Activated naive CD8-positive, alpha-beta T cell (primary cell): Measurements from ENCODE around the gene GAPT.
"Not testable (repeated sequence)": the region's sequence is repeated elsewhere in the genome, so short reads cannot be mapped to it uniquely, and the experiment has no call there.

Experiments used
- H3K27ac Mint-ChIP-seq: one replicate; pipeline ENCODE4 v1.8.0; 2021; ENCODE audit warnings: mixed read lengths
- H3K27me3 Mint-ChIP-seq: one replicate; pipeline ENCODE4 v1.8.0; 2021; ENCODE audit warnings: mixed read lengths
- H3K36me3 Mint-ChIP-seq: one replicate; pipeline ENCODE4 v1.8.0; 2021; ENCODE audit warnings: mixed read lengths
- H3K4me1 Mint-ChIP-seq: one replicate; pipeline ENCODE4 v1.8.0; 2021; ENCODE audit warnings: low read depth, mixed read lengths
- H3K4me3 Mint-ChIP-seq: one replicate; pipeline ENCODE4 v1.8.0; 2021; ENCODE audit warnings: mild to moderate bottlenecking, mixed read lengths
- H3K9me3 Mint-ChIP-seq: one replicate; pipeline ENCODE4 v1.8.0; 2021; ENCODE audit warnings: low read depth, mixed read lengths

GAPT gene

DNA sequence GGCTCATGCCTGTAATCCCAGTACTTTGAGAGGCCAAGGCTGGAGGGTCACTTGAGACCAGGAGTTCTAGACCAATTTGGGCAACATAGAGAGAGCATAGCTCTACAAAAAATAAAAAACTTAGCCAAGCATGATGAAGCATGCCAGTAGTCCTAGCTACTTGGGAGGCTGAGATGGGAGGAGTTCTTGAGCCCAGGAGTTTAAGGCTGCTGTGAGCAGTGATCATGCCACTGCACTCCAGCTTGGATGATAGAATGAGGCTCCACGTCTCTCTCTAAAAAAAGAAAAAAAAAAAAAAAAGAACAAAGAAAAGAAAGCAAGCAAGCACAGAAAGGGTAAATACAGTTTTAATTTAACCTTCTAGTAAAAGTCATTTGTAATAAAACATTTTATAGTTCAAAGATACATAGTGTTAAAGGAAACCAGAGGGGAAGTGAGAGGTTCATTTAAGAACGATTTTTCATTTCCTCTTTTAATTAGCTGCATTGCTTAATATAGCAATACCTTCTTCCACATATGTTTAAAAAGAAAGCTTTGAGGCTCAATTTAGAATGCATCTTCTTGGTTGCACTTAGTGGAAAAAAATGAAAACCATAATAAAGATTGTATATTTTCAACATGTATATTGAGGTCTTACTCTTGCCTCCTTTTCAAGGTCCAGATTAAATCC, 14.9 kb downstream of the GAPT start:
- Mint-ChIP-seq H3K27me3 (peaks cover 2% of the 10 kb centered on the region), H3K4me1 (no peaks in the 10 kb centered on the region), H3K9me3 (no peaks in the 10 kb centered on the region), H3K36me3 (no peaks in the 10 kb centered on the region), H3K4me3 (no peak overlapping the region), H3K27ac (no peak overlapping the region)

DNA sequence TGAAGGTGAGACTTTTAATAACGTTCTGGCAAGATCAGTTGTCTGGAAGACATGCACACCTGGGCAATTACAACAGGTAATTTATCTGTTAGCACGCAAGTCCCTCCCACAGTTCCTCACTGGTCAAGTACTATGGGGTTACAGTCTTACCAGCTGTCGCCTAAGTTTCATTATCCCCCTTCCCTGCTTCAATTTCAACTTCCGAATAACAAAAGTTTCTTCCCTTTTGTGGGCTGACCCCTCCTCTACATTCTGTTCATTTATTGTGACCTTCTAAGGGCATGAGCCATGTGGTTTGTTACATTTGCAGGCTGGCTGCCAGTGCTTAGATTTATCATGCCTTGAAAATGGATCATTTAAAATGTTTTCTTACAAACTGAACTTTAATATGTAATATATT, 16.5 kb downstream of the GAPT start:
- Mint-ChIP-seq H3K36me3 (no peaks in the 10 kb centered on the region), H3K4me1 (no peaks in the 10 kb centered on the region), H3K9me3 (no peaks in the 10 kb centered on the region), H3K4me3 (no peak overlapping the region), H3K27me3 (peaks cover 2% of the 10 kb centered on the region), H3K27ac (no peak overlapping the region)

DNA sequence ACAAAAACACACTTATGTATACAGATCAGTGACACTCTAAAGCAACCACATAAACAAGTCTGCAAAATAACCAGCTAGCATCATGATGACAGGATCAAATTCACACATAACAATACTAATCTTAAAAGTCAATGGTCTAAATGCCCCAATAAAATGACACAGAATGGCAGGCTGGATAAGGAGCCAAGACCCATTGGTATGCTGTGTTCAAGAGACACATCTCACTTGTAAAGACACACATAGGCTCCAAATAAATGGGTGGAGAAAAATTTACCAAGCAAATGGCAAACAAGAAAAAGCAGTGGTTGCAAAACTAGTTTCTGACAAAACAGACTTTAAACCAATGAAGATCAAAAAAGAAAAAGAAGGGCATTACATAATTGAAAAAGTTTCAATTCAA, 26.0 kb downstream of the GAPT start:
- Mint-ChIP-seq H3K4me3 (no peak overlapping the region), H3K4me1 (no peaks in the 10 kb centered on the region), H3K9me3 (peaks cover 22% of the 10 kb centered on the region), H3K27ac (no peak overlapping the region), H3K27me3 (peaks cover 3% of the 10 kb centered on the region), H3K36me3 (no peaks in the 10 kb centered on the region)

DNA sequence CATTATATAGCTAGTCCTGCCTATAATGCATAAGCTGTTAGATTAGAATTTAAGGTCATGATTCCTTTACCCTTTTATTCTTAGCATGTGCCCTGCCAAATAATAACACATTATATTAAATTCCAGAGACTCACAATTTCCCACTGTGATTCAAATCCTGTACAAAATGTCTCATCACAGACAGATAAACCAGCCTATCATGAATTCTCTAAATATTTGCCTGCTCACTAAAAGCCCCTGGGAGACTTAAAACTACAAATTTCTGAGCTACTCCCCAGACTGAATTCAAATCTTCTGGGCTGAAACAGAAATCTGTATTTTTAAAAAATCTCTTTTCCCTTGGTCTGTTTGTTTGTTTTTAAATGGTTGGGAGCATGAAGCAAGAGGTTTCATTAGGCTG, 32.7 kb downstream of the GAPT start:
- H3K9me3 Mint-ChIP-seq = peaks cover 6% of the 10 kb centered on the region
- no peaks in the 10 kb centered on the region for H3K36me3 Mint-ChIP-seq
- H3K4me3 Mint-ChIP-seq = no peak overlapping the region
- no peak overlapping the region for H3K27ac Mint-ChIP-seq
- H3K4me1 Mint-ChIP-seq = no peaks in the 10 kb centered on the region
- peaks cover 1% of the 10 kb centered on the region for H3K27me3 Mint-ChIP-seq

DNA sequence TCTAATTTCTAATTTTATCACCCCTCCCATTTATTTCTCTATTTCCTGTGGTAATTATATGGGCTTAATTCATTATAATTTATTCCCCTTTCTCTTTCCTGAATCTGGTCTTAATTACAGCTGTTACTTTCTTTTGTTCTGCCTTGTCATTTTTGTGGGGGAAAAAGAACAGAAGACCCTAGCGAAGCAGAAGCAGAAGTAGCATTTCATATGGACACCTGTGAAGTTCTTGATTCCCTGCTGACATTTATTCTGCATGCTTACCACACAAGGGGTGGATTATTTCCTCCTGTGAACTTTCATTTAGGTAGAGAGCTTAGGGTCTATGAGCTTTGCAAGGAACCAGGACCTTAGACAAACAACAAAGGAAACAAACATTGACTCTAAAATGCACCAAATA, 33.3 kb downstream of the GAPT start:
- no peaks in the 10 kb centered on the region for H3K36me3 Mint-ChIP-seq
- H3K4me1 Mint-ChIP-seq = no peaks in the 10 kb centered on the region
- H3K9me3 Mint-ChIP-seq = peaks cover 6% of the 10 kb centered on the region
- H3K27me3 Mint-ChIP-seq = peaks cover 1% of the 10 kb centered on the region
- no peak overlapping the region for H3K4me3 Mint-ChIP-seq
- H3K27ac Mint-ChIP-seq = no peak overlapping the region

DNA sequence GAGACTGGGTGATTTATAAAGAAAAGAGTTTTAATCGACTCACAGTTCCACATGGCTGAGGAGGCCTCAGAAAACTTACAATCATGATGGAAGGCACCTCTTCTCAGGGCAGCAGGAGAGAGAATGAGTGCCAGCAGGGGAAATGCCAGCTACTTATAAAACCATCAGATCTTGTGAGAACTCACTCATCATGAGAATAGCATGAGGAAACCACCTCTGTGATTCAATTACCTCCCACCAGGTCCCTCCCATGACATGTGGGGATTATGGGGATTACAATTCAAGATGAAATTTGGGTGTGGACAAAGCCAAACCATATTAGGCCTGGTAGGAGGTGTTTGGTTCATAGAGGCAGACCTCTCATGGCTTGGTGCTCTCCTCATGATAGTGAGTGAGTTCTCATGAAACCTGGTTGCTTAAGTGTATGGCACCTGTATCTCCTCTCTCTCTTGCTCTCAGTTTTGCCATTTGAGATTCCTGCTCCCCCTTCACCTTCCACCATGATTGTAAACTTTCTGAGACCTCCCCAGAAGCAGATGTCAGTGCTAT, 39.8 kb downstream of the GAPT start:
- Mint-ChIP-seq H3K36me3 (peaks cover 3% of the 10 kb centered on the region), H3K4me1 (no peaks in the 10 kb centered on the region), H3K4me3 (no peak overlapping the region), H3K27me3 (peaks cover 3% of the 10 kb centered on the region), H3K9me3 (peaks cover 22% of the 10 kb centered on the region), H3K27ac (no peak overlapping the region)

DNA sequence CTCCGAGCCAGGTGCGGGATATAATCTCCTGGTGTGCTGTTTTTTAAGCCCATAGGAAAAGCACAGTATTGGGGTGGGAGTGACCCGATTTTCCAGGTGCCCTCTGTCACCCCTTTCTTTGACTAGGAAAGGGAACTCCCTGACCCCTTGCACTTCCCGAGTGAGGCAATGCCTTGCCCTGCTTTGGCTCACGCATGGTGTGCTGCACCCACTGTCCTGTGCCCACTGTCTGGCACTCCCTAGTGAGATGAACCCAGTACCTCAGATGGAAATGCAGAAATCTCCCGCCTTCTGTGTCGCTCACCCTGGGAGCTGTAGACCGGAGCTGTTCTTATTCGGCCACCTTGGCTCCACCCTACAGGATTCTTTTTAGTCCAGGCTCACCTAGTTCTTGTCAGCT, 50.7 kb downstream of the GAPT start:
- H3K4me1 Mint-ChIP-seq, H3K4me3 Mint-ChIP-seq, H3K27ac Mint-ChIP-seq, H3K27me3 Mint-ChIP-seq, H3K36me3 Mint-ChIP-seq, H3K9me3 Mint-ChIP-seq: not testable (repeated sequence)

DNA sequence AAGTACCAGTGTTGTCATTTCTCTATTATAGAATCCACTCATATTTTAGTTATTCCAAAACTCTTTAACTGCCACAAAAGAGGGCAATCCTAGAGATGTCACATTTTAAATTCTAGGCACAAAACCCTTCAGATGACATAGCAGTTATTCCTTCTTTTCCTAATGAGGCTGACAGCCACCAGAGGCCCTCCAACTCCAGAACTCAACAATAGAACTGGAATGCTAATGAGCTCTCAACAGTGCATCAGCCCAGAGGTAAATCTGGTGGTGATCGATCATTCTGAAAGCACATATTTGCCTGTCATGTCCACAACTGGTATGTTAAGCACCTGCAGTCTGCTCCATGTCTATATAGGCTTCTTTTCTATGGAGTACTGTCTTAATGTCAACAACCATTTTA, 51.5 kb downstream of the GAPT start:
- peaks cover 1% of the 10 kb centered on the region for H3K27me3 Mint-ChIP-seq
- no peaks in the 10 kb centered on the region for H3K4me1 Mint-ChIP-seq
- peaks cover 10% of the 10 kb centered on the region for H3K9me3 Mint-ChIP-seq
- no peak overlapping the region for H3K27ac Mint-ChIP-seq
- no peaks in the 10 kb centered on the region for H3K36me3 Mint-ChIP-seq
- H3K4me3 Mint-ChIP-seq = no peak overlapping the region

DNA sequence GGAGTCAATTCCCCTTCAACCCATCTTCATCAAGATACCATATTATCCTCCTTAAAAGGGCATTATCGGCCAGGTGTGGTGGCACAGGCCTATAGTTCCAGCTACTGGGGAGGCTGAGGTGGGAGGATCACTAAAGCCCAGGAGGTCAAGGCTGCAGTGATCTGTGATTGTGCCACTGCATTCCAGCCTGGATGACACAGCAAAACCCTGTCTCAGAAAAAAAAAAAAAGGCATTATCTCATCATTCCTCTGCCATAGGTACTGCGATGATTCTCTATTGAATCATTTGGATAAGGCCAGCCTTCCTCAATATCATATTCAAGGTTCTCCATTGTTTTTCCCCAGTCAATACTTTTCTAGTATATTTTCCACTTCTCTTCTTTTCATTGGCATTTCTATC, 52.5 kb downstream of the GAPT start:
- H3K4me1 Mint-ChIP-seq = no peaks in the 10 kb centered on the region
- no peaks in the 10 kb centered on the region for H3K36me3 Mint-ChIP-seq
- peaks cover 10% of the 10 kb centered on the region for H3K9me3 Mint-ChIP-seq
- no peak overlapping the region for H3K27ac Mint-ChIP-seq
- H3K4me3 Mint-ChIP-seq = no peak overlapping the region
- peaks cover 1% of the 10 kb centered on the region for H3K27me3 Mint-ChIP-seq

DNA sequence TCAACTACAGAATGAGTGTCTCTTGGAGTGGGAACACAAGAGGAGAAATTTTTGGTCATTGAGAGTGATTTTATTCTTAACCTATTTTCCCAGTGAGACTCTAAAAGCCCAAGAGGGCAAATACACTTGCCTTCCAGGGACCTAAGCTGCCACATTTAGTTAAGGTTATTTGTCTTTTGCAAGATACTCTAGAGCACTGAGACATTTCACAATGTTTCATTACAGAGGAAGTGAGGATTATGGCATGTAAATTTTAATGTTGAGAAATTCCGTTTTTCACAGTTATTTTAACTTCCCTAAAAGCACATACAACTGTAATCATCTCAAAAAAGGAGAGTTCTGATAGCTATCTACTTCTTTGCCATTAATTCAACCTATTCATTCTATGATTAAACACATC, 53.0 kb downstream of the GAPT start:
- no peak overlapping the region for H3K4me3 Mint-ChIP-seq
- no peak overlapping the region for H3K27ac Mint-ChIP-seq
- peaks cover 1% of the 10 kb centered on the region for H3K27me3 Mint-ChIP-seq

DNA sequence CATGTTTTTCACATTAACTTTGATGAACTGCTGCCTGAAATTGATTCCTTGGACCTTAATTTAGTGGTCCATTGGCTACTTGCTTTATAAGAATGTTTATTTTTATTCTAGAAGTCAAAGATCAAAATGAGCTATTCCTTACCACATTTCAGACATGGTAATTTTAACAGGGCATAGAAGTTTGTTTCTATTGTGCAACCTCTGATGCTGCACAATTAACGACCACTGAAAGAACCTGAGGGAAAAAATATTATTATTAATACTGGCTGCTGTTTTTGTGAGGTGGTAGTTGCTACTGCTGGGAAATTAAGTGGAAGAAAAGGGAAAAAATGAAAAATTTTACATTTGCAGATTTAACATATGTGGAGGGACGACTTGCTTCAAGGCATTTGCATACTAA, 53.7 kb downstream of the GAPT start:
- Mint-ChIP-seq H3K27me3 (no peaks in the 10 kb centered on the region), H3K9me3 (peaks cover 10% of the 10 kb centered on the region), H3K27ac (no peak overlapping the region), H3K4me1 (no peaks in the 10 kb centered on the region), H3K4me3 (no peak overlapping the region), H3K36me3 (no peaks in the 10 kb centered on the region)

More for the DNA sequence above, 53.0 kb downstream of the GAPT start:
- no peaks in the 10 kb centered on the region for H3K4me1 Mint-ChIP-seq
- H3K9me3 Mint-ChIP-seq = peaks cover 10% of the 10 kb centered on the region
- no peaks in the 10 kb centered on the region for H3K36me3 Mint-ChIP-seq

DNA sequence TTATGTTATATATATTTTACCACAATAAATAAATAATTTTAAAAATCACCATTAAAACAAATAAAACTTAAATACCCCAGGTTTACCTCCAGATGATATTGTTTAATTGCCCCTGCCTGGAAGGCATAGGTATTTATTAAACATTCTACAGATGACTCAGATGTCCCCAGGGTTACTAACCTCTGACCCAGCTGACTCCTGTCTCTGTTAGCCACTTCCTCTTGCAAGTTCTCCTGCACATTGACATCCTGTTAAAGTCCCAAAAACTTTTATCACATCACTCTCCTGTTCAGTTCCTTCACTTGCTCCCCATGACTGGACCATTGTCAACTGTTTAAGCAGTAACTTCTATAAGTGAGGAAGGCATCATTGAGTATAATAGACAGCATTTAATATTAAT, 54.7 kb downstream of the GAPT start:
- Mint-ChIP-seq H3K27me3 (no peaks in the 10 kb centered on the region), H3K4me3 (no peak overlapping the region), H3K4me1 (no peaks in the 10 kb centered on the region), H3K36me3 (no peaks in the 10 kb centered on the region), H3K9me3 (peaks cover 10% of the 10 kb centered on the region), H3K27ac (no peak overlapping the region)
